HepG2 (cell line): Measurements from ENCODE around the gene CALD1. TPM values are rescaled to one million over a fixed set of nuclear protein-coding genes. Genes with fewer than 3 reads are reported as not detected.

Experiments
- ATAC-seq: fragments of 200-7000 bp; cut with Tn5 transposase; 3 replicates; pipeline ENCODE4 v1.9.1; 2020; ENCODE audit warnings: mild to moderate bottlenecking, moderate library complexity
- BruUV-seq: library from RNA; stranded (reverse); fragments of 400-500 nt; replicated peaks from 2 replicates; lab custom pipeline; 2021; lab: Mats Ljungman, UMichigan
- CTCF ChIA-PET: fragments of 300-600 bp; formaldehyde crosslinking; extraction: SDS; loops from one replicate; lab custom pipeline; 2021; ENCODE audit warnings: low total read pairs, inconsistent platforms, low intra/inter-chr PET ratio; lab: Yijun Ruan, JAX
- POLR2A ChIA-PET: fragments of 350-600 bp; sonication (Branson Sonifier 250); formaldehyde crosslinking; loops from one replicate; lab custom pipeline; 2020; ENCODE audit warnings: antibody characterized with exemption, inconsistent platforms; lab: Yijun Ruan, JAX
- DNase-seq: peaks from one replicate; pipeline ENCODE4 v3.0.0-alpha.2; 2015; ENCODE audit warnings: low spot score
- FAIRE-seq: peaks from 3 replicates; lab custom pipeline; 2011; peaks lifted over from hg19 to GRCh38; lab: Jason Lieb, UNC
- H2AFZ ChIP-seq: one replicate; pipeline ENCODE4 v1.6.1; 2011; ENCODE audit warnings: low read length, inconsistent platforms
- H3K27ac ChIP-seq: fragments of 300-600 bp; 3 replicates; pipeline ENCODE4 v1.8.0; 2011; ENCODE audit warnings: mixed run types, mild to moderate bottlenecking, mixed read lengths, low read length, inconsistent platforms; ENCODE audit not compliant: insufficient read depth; ENCODE audit errors: extremely low read length
- H3K27me3 ChIP-seq, 2 experiments: fragments of 200-600 bp in 1 of 2; 2 replicates in 1 of 2; 3 replicates in 1 of 2; pipeline versions ENCODE4 v1.6.0 to v1.8.0; 2011; ENCODE audit warnings: low read length in 2 of 2, mild to moderate bottlenecking in 2 of 2, moderate library complexity in 2 of 2, inconsistent platforms in 1 of 2; ENCODE audit not compliant: insufficient read depth in 2 of 2, control insufficient read depth in 1 of 2
- H3K36me3 ChIP-seq, 2 experiments: fragments of 200-600 bp in 1 of 2; replicated peaks in 1 of 2; 2 replicates in 1 of 2; 3 replicates in 1 of 2; pipeline versions ENCODE4 v1.5.1 to v1.8.0; 2011; ENCODE audit warnings: low read length in 2 of 2, inconsistent platforms in 1 of 2; ENCODE audit not compliant: insufficient read depth in 2 of 2, control insufficient read depth in 1 of 2
- H3K4me1 ChIP-seq: 2 replicates; pipeline ENCODE4 v1.5.1; 2012; ENCODE audit warnings: low read length, inconsistent platforms; ENCODE audit not compliant: insufficient read depth
- H3K4me2 ChIP-seq: 2 replicates; pipeline ENCODE4 v1.6.0; 2011; ENCODE audit warnings: low read depth, low read length, inconsistent platforms
- H3K4me3 ChIP-seq, 3 experiments: fragments of 200-600 bp in 1 of 3; sonication (generic), shearing (Covaris generic) in 1 of 3; replicated peaks in 1 of 3; 2 replicates each; pipeline ENCODE4 v1.5.1; 2011 to 2016; ENCODE audit warnings: low read length in 3 of 3, inconsistent platforms in 2 of 3, low read depth in 2 of 3, mild to moderate bottlenecking in 2 of 3, control low read depth in 1 of 3, mixed read lengths in 1 of 3; ENCODE audit not compliant: insufficient read depth in 1 of 3
- H3K79me2 ChIP-seq: one replicate; pipeline ENCODE4 v1.6.1; 2011; ENCODE audit warnings: low read length, inconsistent platforms; ENCODE audit not compliant: insufficient read depth
- H3K9ac ChIP-seq: 2 replicates; pipeline ENCODE4 v1.6.0; 2011; ENCODE audit warnings: mild to moderate bottlenecking, low read depth, low read length, inconsistent platforms; ENCODE audit not compliant: insufficient read depth
- H3K9me3 ChIP-seq: 2 replicates; pipeline ENCODE4 v1.5.1; 2012; ENCODE audit warnings: mild to moderate bottlenecking, low read length
- H4K20me1 ChIP-seq: 2 replicates; pipeline ENCODE4 v1.6.0; 2011; ENCODE audit warnings: inconsistent platforms, mild to moderate bottlenecking, low read length, moderate library complexity; ENCODE audit not compliant: insufficient read depth
- ADNP ChIP-seq: sonication (generic); formaldehyde crosslinking; IDR thresholded peaks from 2 replicates; pipeline ENCODE4 v1.4.0; 2020; ENCODE audit warnings: missing genetic modification reagents
- KMT2B ChIP-seq: IDR thresholded peaks from 2 replicates; pipeline ENCODE4 v1.6.1; 2016; ENCODE audit warnings: missing genetic modification reagents, missing compliant biosample characterization
- MBD4 ChIP-seq: IDR thresholded peaks from 2 replicates; pipeline ENCODE4 v1.6.1; 2012; ENCODE audit warnings: low read length, inconsistent platforms, borderline replicate concordance
- MTA3 ChIP-seq: sonication (generic); formaldehyde crosslinking; IDR thresholded peaks from 2 replicates; pipeline ENCODE4 v1.4.0; 2020; ENCODE audit warnings: missing genetic modification reagents
- ONECUT2 ChIP-seq: sonication (generic); formaldehyde crosslinking; IDR thresholded peaks from 2 replicates; pipeline ENCODE4 v1.4.0; 2020; ENCODE audit warnings: missing genetic modification reagents
- RARG ChIP-seq: sonication (generic); formaldehyde crosslinking; IDR thresholded peaks from 2 replicates; pipeline ENCODE4 v1.4.0; 2020; ENCODE audit warnings: low read depth, mild to moderate bottlenecking, missing genetic modification reagents
- RFX3 ChIP-seq: IDR thresholded peaks from 2 replicates; pipeline ENCODE4 v1.6.1; 2016; ENCODE audit warnings: missing biosample characterization, missing genetic modification reagents
- SMC3 ChIP-seq: IDR thresholded peaks from 2 replicates; pipeline ENCODE4 v1.6.1; 2011; ENCODE audit warnings: low read length, improper control_type of control experiment
- SP1 ChIP-seq, 2 experiments: fragments of 450-650 bp in 1 of 2; sonication (generic) in 1 of 2; formaldehyde crosslinking in 1 of 2; IDR thresholded peaks; 2 replicates each; pipeline versions ENCODE4 v1.4.0 to v1.6.1; 2016 to 2020; ENCODE audit warnings: missing genetic modification reagents in 1 of 2
- SRF ChIP-seq: IDR thresholded peaks from 2 replicates; pipeline ENCODE4 v1.6.1; 2011; ENCODE audit warnings: mild to moderate bottlenecking, low read depth, low read length, moderate library complexity
- ZNF101 ChIP-seq: sonication (generic); formaldehyde crosslinking; IDR thresholded peaks from 2 replicates; pipeline ENCODE4 v1.4.0; 2020; ENCODE audit warnings: mild to moderate bottlenecking, low read depth, missing genetic modification reagents, borderline replicate concordance
- ZNF136 ChIP-seq: sonication (generic); formaldehyde crosslinking; IDR thresholded peaks from 2 replicates; pipeline ENCODE4 v1.8.1; 2022; ENCODE audit warnings: low read depth, mild to moderate bottlenecking, moderate library complexity, missing genetic modification reagents
- ZNF274 ChIP-seq: sonication (generic); formaldehyde crosslinking; IDR thresholded peaks from 2 replicates; pipeline ENCODE4 v1.5.1; 2020; ENCODE audit warnings: mild to moderate bottlenecking, missing genetic modification reagents
- ZNF510 ChIP-seq: sonication (generic); formaldehyde crosslinking; IDR thresholded peaks from 2 replicates; pipeline ENCODE4 v1.4.0; 2020; ENCODE audit warnings: low read depth, mild to moderate bottlenecking, missing genetic modification reagents
- ZNF839 ChIP-seq: sonication (generic); formaldehyde crosslinking; IDR thresholded peaks from 2 replicates; pipeline ENCODE4 v1.4.0; 2020; ENCODE audit warnings: missing genetic modification reagents, mild to moderate bottlenecking, borderline replicate concordance
- WGBS: methylation state at CpG from one replicate; pipeline ENCODE4 v1.1.6; 2017; ENCODE audit warnings: low lambda C conversion rate; 5-methylcytosine and 5-hydroxymethylcytosine counted together
- in situ Hi-C: cut with HindIII; loops from 2 replicates; pipeline ENCODE4 v1.10.0; 2017; ENCODE audit warnings: low pct_unique_long_range_greater_than_20kb; ENCODE audit not compliant: extremely low pct_ligation_motif_present
- intact Hi-C: fragments of 100-400 bp; cut with micrococcal nuclease; formaldehyde crosslinking; loops from one replicate; pipeline ENCODE4 v1.10.0; 2022; ENCODE audit not compliant: unreplicated experiment
- polyA plus RNA-seq, 8 experiments: library from polyadenylated mRNA; depleted of rRNA in 3 of 8; stranded (reverse) in 7 of 8; unstranded in 1 of 8; fragments of >200 nt; fragmentation: Illumina TruSeq in 4 of 8; extraction: Trizol in 4 of 8; gene quantifications; 2 replicates each; pipeline versions ENCODE4 v1.2.1 to v1.2.3, GENCODE V29; 2011 to 2016; ENCODE audit warnings: low read depth in 4 of 8, missing spikeins in 1 of 8, mixed read lengths in 1 of 8; ENCODE audit not compliant: insufficient read depth in 1 of 8
- total RNA-seq, 5 experiments: library from RNA; depleted of rRNA; stranded (reverse); fragments of >200 nt; fragmentation: Illumina TruSeq; extraction: Trizol; gene quantifications; 2 replicates each; pipeline ENCODE4 v1.2.3, GENCODE V29; 2016; ENCODE audit warnings: low read depth in 1 of 5
- TF ChIP-seq, protein P1 (sequence below): sonication (generic); formaldehyde crosslinking; IDR thresholded peaks from 2 replicates; pipeline ENCODE4 v1.5.0; 2020; ENCODE audit warnings: mild to moderate bottlenecking, missing genetic modification reagents, borderline replicate concordance

CALD1 gene
- total and polyA plus RNA-seq, 2 of the 13 experiments (the other 11 are each of a cell fraction or from before 2014, with no cell fraction given) = 53.0 to 112 TPM

DNA sequence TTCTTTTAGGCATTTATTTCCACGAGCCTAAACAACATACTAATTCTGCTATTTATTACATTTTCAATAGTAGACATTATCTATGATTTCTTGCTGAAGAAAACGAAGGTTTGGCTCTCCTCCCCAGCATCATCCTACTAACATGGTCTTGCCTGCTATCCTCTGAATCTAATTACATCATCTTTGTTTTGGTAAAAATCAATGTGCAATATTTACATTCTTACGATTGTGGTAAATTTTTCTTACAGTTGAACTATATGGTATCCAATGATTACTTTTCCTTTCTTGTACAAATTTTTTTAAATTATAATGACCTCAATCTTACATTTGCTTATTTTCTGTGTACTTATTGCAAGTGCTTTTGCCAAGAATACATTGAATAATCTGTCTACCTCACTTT lies 7.0 kb upstream of the CALD1 start:
- intact Hi-C loops (no loop called here), in situ Hi-C loops (no loop called here)
- Histone ChIP-seq H3K36me3 (no peaks in the 10 kb centered on the region), H3K79me2 (no peaks in the 10 kb centered on the region), H3K4me3 (no peak overlapping the region), H2AFZ (no peak overlapping the region), H3K27me3 (no peaks in the 10 kb centered on the region), H3K9ac (no peak overlapping the region), H3K9me3 (no peaks in the 10 kb centered on the region), H4K20me1 (no peaks in the 10 kb centered on the region), H3K27ac (no peak overlapping the region), H3K4me2 (no peak overlapping the region), H3K4me1 (peaks cover 3% of the 10 kb centered on the region)
- BruUV-seq = no TSS peak
- FAIRE-seq (no peak), DNase-seq (no peak), ATAC-seq (no peak)
- TF ChIP-seq ONECUT2 (CRISPR knock-in tag) (no peak), RFX3 (no peak), ZNF101 (CRISPR knock-in tag) (no peak), MBD4 (no peak), KMT2B (CRISPR knock-in tag) (no peak), SRF (no peak), ZNF510 (no peak), ADNP (no peak), ZNF839 (CRISPR knock-in tag) (no peak), ZNF274 (CRISPR knock-in tag) (no peak), RARG (no peak), ZNF136 (no peak), SMC3 (no peak), SP1 (IDR thresholded peaks at IDR 0.05) (no peak), SP1 (CRISPR knock-in tag; IDR thresholded peaks at IDR 0.05) (no peak), MTA3 (CRISPR knock-in tag) (no peak)
- TF ChIP-seq, protein P1, sequence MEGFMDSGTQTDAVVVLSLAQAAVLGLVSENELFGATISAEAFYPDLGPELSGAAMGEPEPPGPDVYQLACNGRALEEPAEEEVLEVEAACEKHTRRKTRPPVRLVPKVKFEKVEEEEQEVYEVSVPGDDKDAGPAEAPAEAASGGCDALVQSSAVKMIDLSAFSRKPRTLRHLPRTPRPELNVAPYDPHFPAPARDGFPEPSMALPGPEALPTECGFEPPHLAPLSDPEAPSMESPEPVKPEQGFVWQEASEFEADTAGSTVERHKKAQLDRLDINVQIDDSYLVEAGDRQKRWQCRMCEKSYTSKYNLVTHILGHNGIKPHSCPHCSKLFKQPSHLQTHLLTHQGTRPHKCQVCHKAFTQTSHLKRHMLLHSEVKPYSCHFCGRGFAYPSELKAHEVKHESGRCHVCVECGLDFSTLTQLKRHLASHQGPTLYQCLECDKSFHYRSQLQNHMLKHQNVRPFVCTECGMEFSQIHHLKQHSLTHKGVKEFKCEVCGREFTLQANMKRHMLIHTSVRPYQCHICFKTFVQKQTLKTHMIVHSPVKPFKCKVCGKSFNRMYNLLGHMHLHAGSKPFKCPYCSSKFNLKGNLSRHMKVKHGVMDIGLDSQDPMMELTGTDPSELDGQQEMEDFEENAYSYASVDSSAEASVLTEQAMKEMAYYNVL (CRISPR knock-in tag) = no peak
- ChIA-PET POLR2A (no interaction called here), CTCF (no interaction called here)
- WGBS = 6% methylated on average over 3 of the region's 3 CpGs
